Bronchial smooth muscle cell (primary cell): ENCODE data around the gene SLC52A1. TPM values are rescaled to one million over a fixed set of nuclear protein-coding genes. Genes with fewer than 3 reads are reported as not detected.

Experiments
- total RNA-seq: library from RNA; depleted of rRNA; stranded (reverse); fragments of >200 nt; gene quantifications from 2 replicates; pipeline ENCODE4 v1.2.1, GENCODE V29; 2014

The SLC52A1 gene
- 0.32 TPM in 1 of 2 replicates, not detected in the other for total RNA-seq

GRCh38 chr17:5035315-5035714 is at the start of gene SLC52A1:
TSS of gene SLC52A1 (minus strand) at chr17:5035426. CDS start at chr17:5034606, 820 bp downstream.

GRCh38 chr17:5078106-5079028 is 43.1 kb upstream of the SLC52A1 start, which contains the start of gene ZFP3:
TSS of gene ZFP3 (plus strand) at chr17:5078467. CDS start at chr17:5091505, 13,038 bp downstream.

GRCh38 chr17:4997302-4998026 is 37.8 kb downstream of the SLC52A1 start, which contains the start of the genes INCA1 and KIF1C:
TSS of gene INCA1 (minus strand) at chr17:4997522. CDS start at chr17:4994437, 3,085 bp downstream.
TSS of gene KIF1C (plus strand) at chr17:4997950. CDS start at chr17:5000247, 2,297 bp downstream.

GRCh38 chr17:4986951-4987766 is 48.1 kb downstream of the SLC52A1 start, which contains the start of gene CAMTA2:
TSS of gene CAMTA2 (minus strand) at chr17:4987675. CDS start at chr17:4986222, 1,453 bp downstream.

Other genes with a start within 250 kb of the SLC52A1 start
- 1.1 and 1.2 TPM in 2 replicates for gene VMO1, start 249.1 kb downstream of the SLC52A1 start, total RNA-seq
- gene GLTPD2, start 246.5 kb downstream of the SLC52A1 start, total RNA-seq: not detected in 2 replicates
- gene PSMB6, start 239.3 kb downstream of the SLC52A1 start, total RNA-seq: 134 and 196 TPM in 2 replicates
- 19.9 and 20.4 TPM in 2 replicates for gene PLD2, start 228.3 kb downstream of the SLC52A1 start, total RNA-seq
- 25.7 and 31.9 TPM in 2 replicates for gene MINK1, start 202.1 kb downstream of the SLC52A1 start, total RNA-seq
- gene C17orf107, start 135.9 kb downstream of the SLC52A1 start, total RNA-seq: 3.2 and 3.5 TPM in 2 replicates
- gene CHRNE, start 132.3 kb downstream of the SLC52A1 start, total RNA-seq: 0.47 and 1.2 TPM in 2 replicates
- not detected in 2 replicates for gene GP1BA, start 103.1 kb downstream of the SLC52A1 start, total RNA-seq
- gene SLC25A11, start 95.4 kb downstream of the SLC52A1 start, total RNA-seq: 46.7 and 67.4 TPM in 2 replicates
- gene RNF167, start 95.2 kb downstream of the SLC52A1 start, total RNA-seq: 13.3 and 16.9 TPM in 2 replicates
- 419 and 524 TPM in 2 replicates for gene PFN1, start 86.9 kb downstream of the SLC52A1 start, total RNA-seq
- gene ENO3, start 84.3 kb downstream of the SLC52A1 start, total RNA-seq: 2.2 TPM in 2 replicates
- 51.7 and 58.0 TPM in 2 replicates for gene SPAG7, start 67.6 kb downstream of the SLC52A1 start, total RNA-seq
- gene CAMTA2, start 47.8 kb downstream of the SLC52A1 start, total RNA-seq: 4.5 and 5.4 TPM in 2 replicates
- gene INCA1, start 37.9 kb downstream of the SLC52A1 start, total RNA-seq: 0.09 and 0.32 TPM in 2 replicates
- gene KIF1C, start 37.5 kb downstream of the SLC52A1 start, total RNA-seq: 70.3 and 76.3 TPM in 2 replicates
- gene ZFP3, start 43.0 kb upstream of the SLC52A1 start, total RNA-seq: 0.69 and 1.3 TPM in 2 replicates
- gene ZNF232, start 76.5 kb upstream of the SLC52A1 start, total RNA-seq: 6.3 and 7.7 TPM in 2 replicates
- gene USP6, start 80.6 kb upstream of the SLC52A1 start, total RNA-seq: under 0.01 TPM in 1 of 2 replicates, not detected in the other
- 4.8 and 6.5 TPM in 2 replicates for gene ZNF594, start 156.4 kb upstream of the SLC52A1 start, total RNA-seq
- not detected in 2 replicates for gene SCIMP, start 199.4 kb upstream of the SLC52A1 start, total RNA-seq
- 36.7 and 39.2 TPM in 2 replicates for gene RABEP1, start 246.9 kb upstream of the SLC52A1 start, total RNA-seq